GM04503 (cell line): ENCODE data around the gene RRAD.
"Not testable (repeated sequence)": the region's sequence is repeated elsewhere in the genome, so short reads cannot be mapped to it uniquely, and the experiment has no call there.

Experiments used
- DNase-seq: peaks from one replicate; pipeline ENCODE4 v3.0.0-alpha.2; 2012; ENCODE audit warnings: low read depth

The RRAD gene

GRCh38 chr16:66950971-66951790 lies 25.8 kb upstream of the RRAD start:
- DNase-seq, result no peak

GRCh38 chr16:66950437-66950836 lies 25.1 kb upstream of the RRAD start:
- DNase-seq, result no peak

GRCh38 chr16:66949472-66949871 lies 24.1 kb upstream of the RRAD start:
- no peak for DNase-seq

- no peak for DNase-seq
These were observed 23.5 kb upstream of the RRAD start for GRCh38 chr16:66948837-66949225.

GRCh38 chr16:66948134-66948836 lies 22.9 kb upstream of the RRAD start:
- DNase-seq, result no peak

- no peak for DNase-seq
These were observed 22.1 kb upstream of the RRAD start for GRCh38 chr16:66947302-66948065.

- DNase-seq, result no peak
These were observed 21.6 kb upstream of the RRAD start for GRCh38 chr16:66946974-66947301.

- no peak for DNase-seq
These were observed 21.2 kb upstream of the RRAD start for GRCh38 chr16:66946541-66946940.

GRCh38 chr16:66945939-66946338 lies 20.6 kb upstream of the RRAD start:
- DNase-seq, result no peak

GRCh38 chr16:66944971-66945370 lies 19.6 kb upstream of the RRAD start:
- not testable (repeated sequence) for DNase-seq

GRCh38 chr16:66944054-66944441 lies 18.7 kb upstream of the RRAD start:
- no peak for DNase-seq

GRCh38 chr16:66943426-66944053 lies 18.2 kb upstream of the RRAD start:
- DNase-seq, result no peak

GRCh38 chr16:66942981-66943380 lies 17.6 kb upstream of the RRAD start:
- no peak for DNase-seq

- no peak for DNase-seq
These were observed 14.9 kb upstream of the RRAD start for GRCh38 chr16:66940236-66940635.

GRCh38 chr16:66939366-66939765 lies 14.0 kb upstream of the RRAD start:
- DNase-seq, result no peak

GRCh38 chr16:66937725-66938337 lies 12.5 kb upstream of the RRAD start:
- no peak for DNase-seq

- DNase-seq, result no peak
These were observed 11.7 kb upstream of the RRAD start for GRCh38 chr16:66936889-66937554.

- DNase-seq, result no peak
These were observed 11.1 kb upstream of the RRAD start for GRCh38 chr16:66936462-66936861.

GRCh38 chr16:66935314-66936011 lies 10.1 kb upstream of the RRAD start, which contains the start of gene CES2:
TSS of gene CES2 (plus strand) at chr16:66935516. CDS start at chr16:66935636, 120 bp downstream.
- DNase-seq, result no peak

- not testable (repeated sequence) for DNase-seq
These were observed 9.5 kb upstream of the RRAD start for GRCh38 chr16:66934839-66935313.
